Breast epithelium (tissue), 3 donors: ENCODE results near the gene VEPH1.

ENCODE experiments used
- POLR2A ChIP-seq: fragments of 450-650 bp; IDR thresholded peaks from one replicate; pipeline ENCODE4 v1.6.1; 2016; ENCODE audit warnings: antibody characterized with exemption, mild to moderate bottlenecking, moderate library complexity
- TF ChIP-seq, protein P1 (sequence below), 3 donors: fragments of 450-650 bp; IDR thresholded peaks; one replicate each; pipeline ENCODE4 v1.5.1; 2016 to 2017; ENCODE audit warnings: antibody characterized with exemption in 3 of 3, mild to moderate bottlenecking in 3 of 3, moderate library complexity in 3 of 3

GRCh38 chr3:157259825-157260224 is 243.4 kb downstream of the VEPH1 start:
- TF ChIP-seq, protein P1, sequence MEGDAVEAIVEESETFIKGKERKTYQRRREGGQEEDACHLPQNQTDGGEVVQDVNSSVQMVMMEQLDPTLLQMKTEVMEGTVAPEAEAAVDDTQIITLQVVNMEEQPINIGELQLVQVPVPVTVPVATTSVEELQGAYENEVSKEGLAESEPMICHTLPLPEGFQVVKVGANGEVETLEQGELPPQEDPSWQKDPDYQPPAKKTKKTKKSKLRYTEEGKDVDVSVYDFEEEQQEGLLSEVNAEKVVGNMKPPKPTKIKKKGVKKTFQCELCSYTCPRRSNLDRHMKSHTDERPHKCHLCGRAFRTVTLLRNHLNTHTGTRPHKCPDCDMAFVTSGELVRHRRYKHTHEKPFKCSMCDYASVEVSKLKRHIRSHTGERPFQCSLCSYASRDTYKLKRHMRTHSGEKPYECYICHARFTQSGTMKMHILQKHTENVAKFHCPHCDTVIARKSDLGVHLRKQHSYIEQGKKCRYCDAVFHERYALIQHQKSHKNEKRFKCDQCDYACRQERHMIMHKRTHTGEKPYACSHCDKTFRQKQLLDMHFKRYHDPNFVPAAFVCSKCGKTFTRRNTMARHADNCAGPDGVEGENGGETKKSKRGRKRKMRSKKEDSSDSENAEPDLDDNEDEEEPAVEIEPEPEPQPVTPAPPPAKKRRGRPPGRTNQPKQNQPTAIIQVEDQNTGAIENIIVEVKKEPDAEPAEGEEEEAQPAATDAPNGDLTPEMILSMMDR (IDR thresholded peaks at IDR 0.05) = no peak
- no peak for TF ChIP-seq POLR2A
